HEK293 (cell line): ENCODE results near the gene SERINC1.

Source experiments
- CTCF ChIP-seq: fragments of 450-650 bp; formaldehyde crosslinking; IDR thresholded peaks from 2 replicates; pipeline ENCODE4 v1.5.1; 2016; ENCODE audit warnings: missing biosample characterization, missing genetic modification characterization
- FEZF1 ChIP-seq: fragments of 450-650 bp; formaldehyde crosslinking; IDR thresholded peaks from 2 replicates; pipeline ENCODE4 v1.5.1; 2016; ENCODE audit warnings: missing biosample characterization, missing genetic modification characterization
- GLI2 ChIP-seq: fragments of 450-650 bp; formaldehyde crosslinking; IDR thresholded peaks from 2 replicates; pipeline ENCODE4; 2017; ENCODE audit warnings: missing biosample characterization, missing genetic modification characterization, low read depth, borderline replicate concordance
- GLIS1 ChIP-seq: fragments of 450-650 bp; formaldehyde crosslinking; IDR thresholded peaks from 2 replicates; pipeline ENCODE4 v1.5.1; 2016; ENCODE audit warnings: missing biosample characterization, missing genetic modification characterization
- GLIS2 ChIP-seq: fragments of 450-650 bp; formaldehyde crosslinking; IDR thresholded peaks from 2 replicates; pipeline ENCODE4 v1.5.1; 2016; ENCODE audit warnings: missing biosample characterization, missing genetic modification characterization
- HOXD13 ChIP-seq: sonication (generic); formaldehyde crosslinking; IDR thresholded peaks from 2 replicates; pipeline ENCODE4 v1.8.0; 2022; ENCODE audit warnings: missing genetic modification reagents, borderline replicate concordance
- IKZF3 ChIP-seq: fragments of 450-650 bp; IDR thresholded peaks from 2 replicates; pipeline ENCODE4 v1.5.0; 2018; ENCODE audit warnings: missing biosample characterization, mild to moderate bottlenecking, missing genetic modification characterization, moderate library complexity
- KLF16 ChIP-seq: fragments of 450-650 bp; formaldehyde crosslinking; IDR thresholded peaks from 2 replicates; pipeline ENCODE4 v1.5.1; 2017; ENCODE audit warnings: missing biosample characterization, missing genetic modification characterization
- KLF9 ChIP-seq: fragments of 450-650 bp; formaldehyde crosslinking; IDR thresholded peaks from 2 replicates; pipeline ENCODE4 v1.5.1; 2016; ENCODE audit warnings: missing biosample characterization, missing genetic modification characterization, low read depth
- SETDB1 ChIP-seq: IDR thresholded peaks from one replicate; pipeline ENCODE4 v1.6.1; 2017; ENCODE audit warnings: mild to moderate bottlenecking, low read length, moderate library complexity, mixed read lengths; ENCODE audit not compliant: insufficient read length
- ZBTB26 ChIP-seq: fragments of 450-650 bp; formaldehyde crosslinking; optimal IDR thresholded peaks from 2 replicates; pipeline ENCODE3; 2016; ENCODE audit warnings: missing biosample characterization, mild to moderate bottlenecking, missing genetic modification characterization
- ZBTB48 ChIP-seq: fragments of 450-650 bp; formaldehyde crosslinking; IDR thresholded peaks from 2 replicates; pipeline ENCODE4 v1.5.1; 2016; ENCODE audit warnings: missing biosample characterization, missing genetic modification characterization
- ZEB2 ChIP-seq: fragments of 450-650 bp; formaldehyde crosslinking; IDR thresholded peaks from 2 replicates; pipeline ENCODE4 v1.5.1; 2016; ENCODE audit warnings: missing biosample characterization, missing genetic modification characterization
- ZNF16 ChIP-seq: fragments of 450-650 bp; formaldehyde crosslinking; IDR thresholded peaks from 2 replicates; pipeline ENCODE4 v1.5.1; 2016; ENCODE audit warnings: low read depth, missing biosample characterization, missing genetic modification characterization
- ZNF174 ChIP-seq: fragments of 450-650 bp; formaldehyde crosslinking; IDR thresholded peaks from 2 replicates; pipeline ENCODE4 v1.5.0; 2017; ENCODE audit warnings: missing biosample characterization, mild to moderate bottlenecking, missing genetic modification characterization
- ZNF311 ChIP-seq: fragments of 450-650 bp; formaldehyde crosslinking; IDR thresholded peaks from 2 replicates; pipeline ENCODE4 v1.5.1; 2017; ENCODE audit warnings: missing biosample characterization, missing genetic modification characterization, borderline replicate concordance
- ZNF394 ChIP-seq: fragments of 450-650 bp; formaldehyde crosslinking; IDR thresholded peaks from 2 replicates; pipeline ENCODE4 v1.5.1; 2016; ENCODE audit warnings: missing biosample characterization, missing genetic modification characterization, mild to moderate bottlenecking, moderate library complexity, borderline replicate concordance
- ZNF473 ChIP-seq: fragments of 450-650 bp; formaldehyde crosslinking; IDR thresholded peaks from 2 replicates; pipeline ENCODE4 v1.5.1; 2017; ENCODE audit warnings: missing biosample characterization, missing genetic modification characterization
- ZNF558 ChIP-seq: fragments of 450-650 bp; formaldehyde crosslinking; IDR thresholded peaks from 2 replicates; pipeline ENCODE4 v1.5.1; 2016; ENCODE audit warnings: missing biosample characterization, missing genetic modification characterization
- ZNF621 ChIP-seq: fragments of 450-650 bp; formaldehyde crosslinking; IDR thresholded peaks from 2 replicates; pipeline ENCODE4 v1.5.1; 2017; ENCODE audit warnings: missing biosample characterization, missing genetic modification characterization
- TF ChIP-seq, protein P1 (sequence below): fragments of 450-650 bp; formaldehyde crosslinking; IDR thresholded peaks from 2 replicates; pipeline ENCODE4 v1.5.1; 2017; ENCODE audit warnings: missing biosample characterization, mild to moderate bottlenecking, missing genetic modification characterization, moderate library complexity
- TF ChIP-seq, protein P2 (sequence below): fragments of 450-650 bp; formaldehyde crosslinking; IDR thresholded peaks from 2 replicates; pipeline ENCODE4 v1.5.1; 2016; ENCODE audit warnings: missing biosample characterization, missing genetic modification characterization
- TF ChIP-seq, protein P3 (sequence below): fragments of 450-650 bp; formaldehyde crosslinking; IDR thresholded peaks from 2 replicates; pipeline ENCODE4 v1.5.1; 2016; ENCODE audit warnings: missing biosample characterization, missing genetic modification characterization
- TF ChIP-seq, protein P4 (sequence below): fragments of 450-650 bp; formaldehyde crosslinking; IDR thresholded peaks from 2 replicates; pipeline ENCODE4 v1.5.1; 2016; ENCODE audit warnings: missing biosample characterization, missing genetic modification characterization

Gene SERINC1

GRCh38 chr6:122399348-122400120 lies 72.1 kb downstream of the SERINC1 start, which contains the start of gene HSF2 (continued):
- no peak for TF ChIP-seq ZNF473 (tag by site-specific recombination)
- no peak for TF ChIP-seq SETDB1
- TF ChIP-seq HOXD13 (CRISPR knock-in tag): peak; percentile 14; the same call in 1 of the 2 replicates
- TF ChIP-seq, protein P1, sequence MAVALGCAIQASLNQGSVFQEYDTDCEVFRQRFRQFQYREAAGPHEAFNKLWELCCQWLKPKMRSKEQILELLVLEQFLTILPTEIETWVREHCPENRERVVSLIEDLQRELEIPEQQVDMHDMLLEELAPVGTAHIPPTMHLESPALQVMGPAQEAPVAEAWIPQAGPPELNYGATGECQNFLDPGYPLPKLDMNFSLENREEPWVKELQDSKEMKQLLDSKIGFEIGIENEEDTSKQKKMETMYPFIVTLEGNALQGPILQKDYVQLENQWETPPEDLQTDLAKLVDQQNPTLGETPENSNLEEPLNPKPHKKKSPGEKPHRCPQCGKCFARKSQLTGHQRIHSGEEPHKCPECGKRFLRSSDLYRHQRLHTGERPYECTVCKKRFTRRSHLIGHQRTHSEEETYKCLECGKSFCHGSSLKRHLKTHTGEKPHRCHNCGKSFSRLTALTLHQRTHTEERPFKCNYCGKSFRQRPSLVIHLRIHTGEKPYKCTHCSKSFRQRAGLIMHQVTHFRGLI (tag by site-specific recombination): no peak
- TF ChIP-seq ZBTB26 (tag by site-specific recombination): peak; percentile 77
- peak; percentile 82 for TF ChIP-seq KLF9 (tag by site-specific recombination)
- TF ChIP-seq ZBTB48: no peak
- TF ChIP-seq CTCF (tag by site-specific recombination): peak; percentile 72
- TF ChIP-seq ZNF558: no peak
- peak; percentile 10; the same call in 1 of the 2 replicates for TF ChIP-seq KLF16
- no peak for TF ChIP-seq ZNF16 (tag by site-specific recombination)
- TF ChIP-seq ZNF174 (tag by site-specific recombination): 0 out of 2 replicates have a peak, but pooled peaks have one; percentile 44
- 0 out of 2 replicates have a peak, but pooled peaks have one; percentile 22 for TF ChIP-seq IKZF3
- no peak for TF ChIP-seq ZNF621 (tag by site-specific recombination)
- no peak for TF ChIP-seq ZNF394 (tag by site-specific recombination)
- peak; percentile 58 for TF ChIP-seq GLIS1 (tag by site-specific recombination)
- TF ChIP-seq, protein P2, sequence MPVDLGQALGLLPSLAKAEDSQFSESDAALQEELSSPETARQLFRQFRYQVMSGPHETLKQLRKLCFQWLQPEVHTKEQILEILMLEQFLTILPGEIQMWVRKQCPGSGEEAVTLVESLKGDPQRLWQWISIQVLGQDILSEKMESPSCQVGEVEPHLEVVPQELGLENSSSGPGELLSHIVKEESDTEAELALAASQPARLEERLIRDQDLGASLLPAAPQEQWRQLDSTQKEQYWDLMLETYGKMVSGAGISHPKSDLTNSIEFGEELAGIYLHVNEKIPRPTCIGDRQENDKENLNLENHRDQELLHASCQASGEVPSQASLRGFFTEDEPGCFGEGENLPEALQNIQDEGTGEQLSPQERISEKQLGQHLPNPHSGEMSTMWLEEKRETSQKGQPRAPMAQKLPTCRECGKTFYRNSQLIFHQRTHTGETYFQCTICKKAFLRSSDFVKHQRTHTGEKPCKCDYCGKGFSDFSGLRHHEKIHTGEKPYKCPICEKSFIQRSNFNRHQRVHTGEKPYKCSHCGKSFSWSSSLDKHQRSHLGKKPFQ (tag by site-specific recombination): no peak
- TF ChIP-seq FEZF1 (tag by site-specific recombination): no peak
- TF ChIP-seq GLIS2 (tag by site-specific recombination): peak; percentile 85
- TF ChIP-seq GLI2 (tag by site-specific recombination): no peak
- no peak for TF ChIP-seq ZEB2 (tag by site-specific recombination)
- TF ChIP-seq, protein P3, sequence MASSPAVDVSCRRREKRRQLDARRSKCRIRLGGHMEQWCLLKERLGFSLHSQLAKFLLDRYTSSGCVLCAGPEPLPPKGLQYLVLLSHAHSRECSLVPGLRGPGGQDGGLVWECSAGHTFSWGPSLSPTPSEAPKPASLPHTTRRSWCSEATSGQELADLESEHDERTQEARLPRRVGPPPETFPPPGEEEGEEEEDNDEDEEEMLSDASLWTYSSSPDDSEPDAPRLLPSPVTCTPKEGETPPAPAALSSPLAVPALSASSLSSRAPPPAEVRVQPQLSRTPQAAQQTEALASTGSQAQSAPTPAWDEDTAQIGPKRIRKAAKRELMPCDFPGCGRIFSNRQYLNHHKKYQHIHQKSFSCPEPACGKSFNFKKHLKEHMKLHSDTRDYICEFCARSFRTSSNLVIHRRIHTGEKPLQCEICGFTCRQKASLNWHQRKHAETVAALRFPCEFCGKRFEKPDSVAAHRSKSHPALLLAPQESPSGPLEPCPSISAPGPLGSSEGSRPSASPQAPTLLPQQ (tag by site-specific recombination): 0 out of 2 replicates have a peak, but pooled peaks have one; percentile 33
- no peak for TF ChIP-seq ZNF311 (tag by site-specific recombination)
- TF ChIP-seq, protein P4, sequence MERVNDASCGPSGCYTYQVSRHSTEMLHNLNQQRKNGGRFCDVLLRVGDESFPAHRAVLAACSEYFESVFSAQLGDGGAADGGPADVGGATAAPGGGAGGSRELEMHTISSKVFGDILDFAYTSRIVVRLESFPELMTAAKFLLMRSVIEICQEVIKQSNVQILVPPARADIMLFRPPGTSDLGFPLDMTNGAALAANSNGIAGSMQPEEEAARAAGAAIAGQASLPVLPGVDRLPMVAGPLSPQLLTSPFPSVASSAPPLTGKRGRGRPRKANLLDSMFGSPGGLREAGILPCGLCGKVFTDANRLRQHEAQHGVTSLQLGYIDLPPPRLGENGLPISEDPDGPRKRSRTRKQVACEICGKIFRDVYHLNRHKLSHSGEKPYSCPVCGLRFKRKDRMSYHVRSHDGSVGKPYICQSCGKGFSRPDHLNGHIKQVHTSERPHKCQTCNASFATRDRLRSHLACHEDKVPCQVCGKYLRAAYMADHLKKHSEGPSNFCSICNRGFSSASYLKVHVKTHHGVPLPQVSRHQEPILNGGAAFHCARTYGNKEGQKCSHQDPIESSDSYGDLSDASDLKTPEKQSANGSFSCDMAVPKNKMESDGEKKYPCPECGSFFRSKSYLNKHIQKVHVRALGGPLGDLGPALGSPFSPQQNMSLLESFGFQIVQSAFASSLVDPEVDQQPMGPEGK: peak; percentile 64
